AG04449 (cell line): ENCODE measurements around the gene COPZ1.

Experiments
- CTCF ChIA-PET: fragments of 350-600 bp; formaldehyde crosslinking; extraction: SDS; loops from one replicate; lab custom pipeline; 2021; ENCODE audit warnings: antibody characterized with exemption; lab: Yijun Ruan, JAX
- POLR2A ChIA-PET: fragments of 400-600, 350-600 bp; formaldehyde crosslinking; extraction: SDS; loops from one replicate; lab custom pipeline; 2020; ENCODE audit warnings: antibody characterized with exemption, inconsistent platforms; lab: Yijun Ruan, JAX
- DNase-seq: peaks from one replicate; pipeline ENCODE4 v3.0.0-alpha.2; 2010; ENCODE audit warnings: low read depth, low spot score
- H3K4me3 ChIP-seq: 2 replicates; pipeline ENCODE4 v1.5.1; 2011; ENCODE audit warnings: low read depth, mild to moderate bottlenecking, control low read depth, low read length
- TF ChIP-seq, protein P1 (sequence below): IDR thresholded peaks from one replicate; pipeline ENCODE4 v1.5.1; 2011; ENCODE audit warnings: mild to moderate bottlenecking, moderate library complexity, low read length, control low read depth, inconsistent platforms; ENCODE audit not compliant: insufficient read depth; ENCODE audit errors: missing control alignments

Gene COPZ1

DNA sequence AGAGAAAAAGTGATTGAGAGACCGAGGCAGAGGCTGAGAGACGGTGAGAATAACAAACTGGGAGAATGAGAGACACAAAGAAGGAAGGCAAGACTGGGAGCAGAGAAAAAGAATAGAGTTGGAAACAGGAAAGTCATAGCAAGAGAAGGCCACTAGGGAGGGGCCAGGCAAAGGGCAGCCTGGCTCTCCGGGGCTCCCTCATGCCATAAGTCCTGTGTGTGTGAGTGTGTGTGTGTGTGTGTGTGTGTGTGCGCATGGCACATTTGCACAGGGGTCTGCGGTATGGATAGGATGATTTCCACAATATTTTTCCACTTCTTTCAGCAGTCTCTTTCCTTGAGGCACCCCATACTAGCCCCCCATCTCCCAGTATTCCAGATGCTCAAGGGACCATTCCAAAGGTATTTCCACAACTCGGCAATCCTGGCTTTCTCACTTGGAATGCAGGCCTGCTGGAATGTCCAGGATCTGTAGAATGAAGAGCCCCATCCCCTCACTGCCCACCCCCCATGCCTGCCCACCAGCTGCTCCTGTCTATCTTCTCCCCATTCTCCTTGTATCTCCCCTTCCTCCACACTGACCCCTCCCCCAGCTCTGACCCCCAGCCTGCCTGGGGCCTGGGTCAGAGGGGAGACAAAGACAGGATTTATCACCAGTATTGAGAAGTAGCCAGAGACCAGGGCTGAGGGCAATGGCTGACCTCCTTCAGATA lies 30.3 kb downstream of the COPZ1 start:
- POLR2A ChIA-PET, result no interaction called here
- TF ChIP-seq, protein P1, sequence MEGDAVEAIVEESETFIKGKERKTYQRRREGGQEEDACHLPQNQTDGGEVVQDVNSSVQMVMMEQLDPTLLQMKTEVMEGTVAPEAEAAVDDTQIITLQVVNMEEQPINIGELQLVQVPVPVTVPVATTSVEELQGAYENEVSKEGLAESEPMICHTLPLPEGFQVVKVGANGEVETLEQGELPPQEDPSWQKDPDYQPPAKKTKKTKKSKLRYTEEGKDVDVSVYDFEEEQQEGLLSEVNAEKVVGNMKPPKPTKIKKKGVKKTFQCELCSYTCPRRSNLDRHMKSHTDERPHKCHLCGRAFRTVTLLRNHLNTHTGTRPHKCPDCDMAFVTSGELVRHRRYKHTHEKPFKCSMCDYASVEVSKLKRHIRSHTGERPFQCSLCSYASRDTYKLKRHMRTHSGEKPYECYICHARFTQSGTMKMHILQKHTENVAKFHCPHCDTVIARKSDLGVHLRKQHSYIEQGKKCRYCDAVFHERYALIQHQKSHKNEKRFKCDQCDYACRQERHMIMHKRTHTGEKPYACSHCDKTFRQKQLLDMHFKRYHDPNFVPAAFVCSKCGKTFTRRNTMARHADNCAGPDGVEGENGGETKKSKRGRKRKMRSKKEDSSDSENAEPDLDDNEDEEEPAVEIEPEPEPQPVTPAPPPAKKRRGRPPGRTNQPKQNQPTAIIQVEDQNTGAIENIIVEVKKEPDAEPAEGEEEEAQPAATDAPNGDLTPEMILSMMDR, result peak; percentile 16
- CTCF ChIA-PET, result interaction anchor here (1.2 to 9.2 kb wide), 7 partner anchors 13 to 134 kb away, joined by 3 to 131 read pairs (median 13); partner anchors contain the start of gene COPZ1
- H3K4me3 ChIP-seq, result no peak overlapping the region
- no peak for DNase-seq

DNA sequence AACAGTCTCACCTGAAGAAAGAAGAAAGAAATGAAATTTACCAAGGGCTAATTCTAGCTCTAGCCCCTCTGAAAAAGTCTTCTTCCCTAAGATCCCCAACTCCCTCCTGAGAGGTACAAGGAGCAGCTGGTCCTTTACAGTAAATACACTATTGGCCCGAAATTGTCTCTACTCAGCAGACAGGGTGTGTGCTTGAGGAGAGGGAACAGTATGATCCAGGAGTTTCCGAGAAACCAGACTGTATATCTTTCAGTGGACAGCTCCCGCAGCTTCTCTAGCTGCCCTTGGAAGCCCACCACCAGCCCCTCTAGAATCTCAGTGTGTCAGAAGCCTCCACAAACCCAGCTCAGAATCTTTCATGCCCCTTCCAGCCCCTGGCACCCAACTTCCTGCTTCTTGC lies 31.3 kb downstream of the COPZ1 start:
- ChIA-PET CTCF (interaction anchor here (0.8 to 9.2 kb wide), 11 partner anchors 12 to 142 kb away, joined by 3 to 131 read pairs (median 7); partner anchors contain the start of gene COPZ1), POLR2A (no interaction called here)
- DNase-seq, result no peak
- H3K4me3 ChIP-seq, result no peak overlapping the region
- TF ChIP-seq, protein P1, result no peak

DNA sequence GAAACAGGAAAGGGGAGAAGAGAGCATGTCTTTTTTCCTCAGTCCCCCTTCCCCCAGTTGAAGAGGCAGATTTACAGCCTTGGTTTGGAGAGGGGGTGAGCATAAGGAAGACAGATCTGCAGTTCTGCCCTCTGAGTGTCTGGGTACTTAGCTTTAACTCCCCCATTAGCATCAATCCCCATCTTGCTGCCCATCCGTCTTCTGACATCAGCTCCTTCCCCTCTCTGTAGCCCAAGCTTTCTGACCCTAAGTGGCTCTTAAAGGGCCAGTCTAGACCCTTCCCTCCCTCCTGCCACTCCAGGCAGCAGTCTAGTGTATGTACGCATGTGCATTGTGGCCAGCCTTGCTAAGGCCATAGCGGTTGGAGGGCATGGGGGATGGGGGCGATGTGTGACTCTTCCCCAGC lies 32.0 kb downstream of the COPZ1 start:
- DNase-seq, result no peak
- no peak overlapping the region for H3K4me3 ChIP-seq
- ChIA-PET POLR2A (no interaction called here), CTCF (interaction anchor here (0.8 to 9.2 kb wide), 14 partner anchors 11 to 149 kb away, joined by 3 to 131 read pairs (median 6); partner anchors contain the start of gene COPZ1)
- TF ChIP-seq, protein P1, result no peak

DNA sequence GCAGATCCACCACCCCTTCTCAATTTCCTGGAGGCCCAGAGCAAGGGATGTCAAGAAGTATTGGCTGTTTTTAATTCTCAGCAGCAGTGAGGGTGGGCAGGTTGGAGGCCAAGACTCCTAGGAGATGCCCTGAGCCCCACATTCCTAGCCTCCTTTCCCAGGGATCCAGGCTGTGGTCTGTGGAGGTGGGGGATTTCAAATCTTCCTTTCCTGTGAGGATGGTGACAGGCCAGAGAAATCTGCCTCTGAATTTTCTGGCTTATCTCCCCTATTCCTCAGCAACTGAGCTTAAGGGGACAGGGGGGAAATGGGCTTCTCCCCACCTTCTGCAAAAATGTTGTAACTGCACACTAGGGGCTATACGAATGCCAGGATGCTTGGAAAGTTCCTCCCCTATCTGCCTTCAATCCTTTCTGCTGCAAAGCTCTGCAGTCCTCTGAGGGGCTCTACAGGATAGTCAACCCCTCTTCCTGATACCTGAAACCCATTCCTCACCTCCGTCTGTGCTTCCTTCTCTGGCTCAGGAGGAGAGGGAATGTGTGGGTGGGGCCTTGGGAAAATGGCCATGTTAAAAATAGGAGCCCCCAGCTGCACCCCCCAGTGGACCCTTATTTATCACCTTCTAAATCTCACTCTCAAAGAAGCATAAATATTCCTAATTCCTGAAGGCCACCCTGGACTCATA lies 32.7 kb downstream of the COPZ1 start:
- H3K4me3 ChIP-seq, result no peak overlapping the region
- DNase-seq, result no peak
- TF ChIP-seq, protein P1, result no peak
- CTCF ChIA-PET, result interaction anchor here (0.6 to 9.2 kb wide), 13 partner anchors 10 to 150 kb away, joined by 3 to 131 read pairs (median 8); partner anchors contain the start of gene COPZ1
- POLR2A ChIA-PET, result no interaction called here

DNA sequence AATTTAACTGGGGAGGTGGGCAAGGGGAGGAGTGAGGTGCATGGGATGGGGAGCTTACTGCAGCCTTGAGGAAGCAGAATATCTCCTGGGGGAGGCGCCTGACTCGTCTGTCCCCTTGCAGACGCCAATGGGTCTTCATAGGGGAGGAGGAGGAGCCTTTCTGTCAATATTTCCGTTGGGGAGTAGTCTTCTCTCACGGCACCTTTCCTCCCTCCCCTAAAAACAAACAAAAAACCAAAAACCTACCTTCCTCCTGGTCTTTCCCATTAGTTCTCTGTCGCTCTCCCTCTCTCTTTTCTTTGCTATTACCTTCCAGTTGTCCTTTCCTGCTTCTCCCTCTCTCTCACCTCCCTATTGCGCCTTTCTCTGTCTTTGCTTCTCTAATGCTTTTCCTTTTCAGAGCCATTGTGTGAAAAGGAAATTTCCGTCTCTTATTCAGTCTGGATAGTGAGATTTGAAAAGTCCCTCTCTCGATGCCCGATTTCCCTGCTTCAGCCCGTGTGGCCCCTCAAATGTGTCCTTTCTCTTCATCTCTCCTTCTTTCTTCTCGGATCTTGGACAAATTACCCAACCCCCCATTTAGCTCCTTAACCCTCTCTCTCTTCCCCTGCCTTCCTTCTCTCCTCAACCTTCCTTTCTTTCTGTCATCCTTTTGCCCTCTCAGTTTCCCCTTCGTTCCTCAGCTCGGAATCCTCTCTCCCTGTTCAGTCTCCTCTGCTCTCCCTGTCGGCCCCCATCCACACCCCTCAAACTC lies 33.4 kb downstream of the COPZ1 start:
- peak overlapping the region; percentile 59 for H3K4me3 ChIP-seq
- DNase-seq, result no peak
- ChIA-PET POLR2A (interaction anchor here (1.0 to 1.8 kb wide), 7 partner anchors 10 to 365 kb away, joined by 4 to 12 read pairs (median 5); partner anchors contain the start of genes CBX5, COPZ1, HNRNPA1 and HOXC8), CTCF (interaction anchor here (0.6 to 9.2 kb wide), 19 partner anchors 9 to 614 kb away, joined by 3 to 131 read pairs (median 4); partner anchors contain the start of genes COPZ1 and HOXC10)
- TF ChIP-seq, protein P1, result no peak
